ENCODE data around the gene PADI4.
"Not testable (repeated sequence)": the region's sequence is repeated elsewhere in the genome, so short reads cannot be mapped to it uniquely, and the experiment has no call there.

The PADI4 gene

GRCh38 chr1:17329610-17330009 lies 21.6 kb downstream of the PADI4 start:
- no peak overlapping the region for H3K27ac ChIP-seq (ENCODE audit: insufficient read depth, low read length, poor library complexity, severe bottlenecking)
- H3K4me1 ChIP-seq (ENCODE audit: control insufficient read depth, insufficient read depth, low read length, poor library complexity, severe bottlenecking) = no peaks in the 10 kb centered on the region
- H3K9me3 ChIP-seq (ENCODE audit: control insufficient read depth, low read length) = no peaks in the 10 kb centered on the region
- no peak overlapping the region for H3K4me3 ChIP-seq (ENCODE audit: insufficient read depth, low read depth, low read length, poor library complexity, severe bottlenecking)
- DNase-seq = no peak
- no peaks in the 10 kb centered on the region for H3K27me3 ChIP-seq (replicated peaks; ENCODE audit: control insufficient read depth, insufficient read depth, low read length, poor library complexity, severe bottlenecking)
- H3K36me3 ChIP-seq (ENCODE audit: control insufficient read depth, insufficient read depth, low read length) = no peaks in the 10 kb centered on the region

DNA sequence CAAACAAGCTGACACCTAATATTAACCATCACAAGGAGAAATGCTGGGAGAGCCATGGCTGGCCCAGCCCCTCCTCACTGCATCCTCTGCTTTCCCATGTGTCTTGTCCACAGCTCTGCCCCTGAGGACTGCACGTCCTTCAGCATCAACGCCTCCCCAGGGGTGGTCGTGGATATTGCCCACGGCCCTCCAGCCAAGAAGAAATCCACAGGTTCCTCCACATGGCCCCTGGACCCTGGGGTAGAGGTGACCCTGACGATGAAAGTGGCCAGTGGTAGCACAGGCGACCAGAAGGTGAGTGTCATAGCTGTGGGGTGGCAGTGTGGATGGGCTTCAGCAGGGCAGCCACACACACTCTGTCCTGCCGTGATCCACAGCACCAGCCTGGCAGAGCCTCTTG lies 22.9 kb downstream of the PADI4 start:
- H3K36me3 ChIP-seq (ENCODE audit: control insufficient read depth, insufficient read depth, low read length) = no peaks in the 10 kb centered on the region
- no peaks in the 10 kb centered on the region for H3K4me1 ChIP-seq (ENCODE audit: control insufficient read depth, insufficient read depth, low read length, poor library complexity, severe bottlenecking)
- no peak overlapping the region for H3K4me3 ChIP-seq (ENCODE audit: insufficient read depth, low read depth, low read length, poor library complexity, severe bottlenecking)
- DNase-seq = no peak
- no peaks in the 10 kb centered on the region for H3K9me3 ChIP-seq (ENCODE audit: control insufficient read depth, low read length)
- H3K27me3 ChIP-seq (replicated peaks; ENCODE audit: control insufficient read depth, insufficient read depth, low read length, poor library complexity, severe bottlenecking) = no peaks in the 10 kb centered on the region
- H3K27ac ChIP-seq (ENCODE audit: insufficient read depth, low read length, poor library complexity, severe bottlenecking) = no peak overlapping the region

DNA sequence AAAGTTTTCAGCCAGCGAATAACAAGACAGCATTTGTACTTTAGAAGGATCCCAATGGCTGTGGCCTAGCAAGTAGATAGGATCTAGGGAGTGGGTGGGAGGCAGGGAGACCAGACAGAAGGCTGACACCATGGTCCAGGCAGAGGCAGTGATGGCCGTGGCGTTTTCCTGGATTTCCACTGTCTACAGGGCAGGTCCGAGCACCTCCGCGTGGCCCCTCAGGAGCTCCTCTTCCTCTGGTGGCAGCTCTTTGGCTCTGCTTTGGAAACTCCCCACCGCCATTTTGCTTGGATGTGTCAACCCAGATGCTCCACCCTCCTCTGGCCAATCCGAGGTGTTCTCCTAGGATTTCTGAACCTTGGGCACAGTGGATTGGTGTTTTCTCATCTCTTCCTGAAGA lies 25.1 kb downstream of the PADI4 start:
- Histone ChIP-seq H3K27ac (ENCODE audit: insufficient read depth, low read length, poor library complexity, severe bottlenecking) (no peak overlapping the region), H3K4me1 (ENCODE audit: control insufficient read depth, insufficient read depth, low read length, poor library complexity, severe bottlenecking) (no peaks in the 10 kb centered on the region), H3K9me3 (ENCODE audit: control insufficient read depth, low read length) (no peaks in the 10 kb centered on the region), H3K36me3 (ENCODE audit: control insufficient read depth, insufficient read depth, low read length) (no peaks in the 10 kb centered on the region), H3K4me3 (ENCODE audit: insufficient read depth, low read depth, low read length, poor library complexity, severe bottlenecking) (no peak overlapping the region), H3K27me3 (replicated peaks; ENCODE audit: control insufficient read depth, insufficient read depth, low read length, poor library complexity, severe bottlenecking) (peaks cover 3% of the 10 kb centered on the region)
- no peak for DNase-seq

DNA sequence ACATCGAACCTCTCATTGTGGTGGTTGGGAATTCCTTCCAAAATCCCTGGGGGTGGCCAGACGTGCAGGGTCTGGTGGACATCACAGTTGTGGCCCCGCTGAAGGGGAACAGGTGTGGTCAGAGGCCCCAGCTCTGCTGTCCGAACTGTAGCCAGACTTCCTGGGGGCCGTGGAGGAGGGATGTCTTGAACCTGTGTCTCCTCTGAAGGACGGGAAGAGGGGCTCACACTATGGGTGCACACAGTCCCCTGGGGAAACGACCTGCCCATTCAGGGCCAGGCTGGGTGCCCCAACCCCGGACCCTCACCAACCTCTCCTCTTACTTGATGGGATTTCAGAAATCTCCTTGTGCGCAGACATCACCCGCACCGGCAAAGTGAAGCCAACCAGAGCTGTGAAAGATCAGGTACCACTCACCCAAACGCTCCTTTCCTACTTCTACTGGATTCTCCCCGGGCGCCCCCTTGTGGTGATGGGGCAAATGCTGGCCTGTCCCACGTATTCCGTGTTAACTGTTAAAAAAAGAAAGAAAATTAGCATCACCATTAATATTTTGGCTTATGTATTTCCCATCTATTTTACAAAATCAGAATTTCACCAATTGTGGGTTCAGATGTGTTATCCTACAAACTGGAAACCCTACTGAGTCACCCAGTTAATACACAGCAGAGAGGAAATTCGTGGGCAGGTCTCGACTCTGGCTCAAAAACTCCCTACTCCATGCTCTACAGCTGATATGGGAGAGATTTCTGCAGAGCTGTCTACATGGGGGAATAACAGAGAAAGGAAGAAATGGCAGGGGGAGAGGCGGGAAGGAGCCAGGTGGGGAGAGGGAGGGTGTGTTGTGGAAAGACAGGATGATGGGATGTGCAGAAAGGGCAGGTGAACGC lies 28.1 kb downstream of the PADI4 start:
- Histone ChIP-seq H3K4me3 (ENCODE audit: insufficient read depth, low read depth, low read length, poor library complexity, severe bottlenecking) (no peak overlapping the region), H3K4me1 (ENCODE audit: control insufficient read depth, insufficient read depth, low read length, poor library complexity, severe bottlenecking) (no peaks in the 10 kb centered on the region), H3K27me3 (replicated peaks; ENCODE audit: control insufficient read depth, insufficient read depth, low read length, poor library complexity, severe bottlenecking) (peaks cover 3% of the 10 kb centered on the region), H3K9me3 (ENCODE audit: control insufficient read depth, low read length) (no peaks in the 10 kb centered on the region), H3K27ac (ENCODE audit: insufficient read depth, low read length, poor library complexity, severe bottlenecking) (no peak overlapping the region), H3K36me3 (ENCODE audit: control insufficient read depth, insufficient read depth, low read length) (no peaks in the 10 kb centered on the region)
- DNase-seq = peak in 2 of 3 donors; percentile 23 to 24

DNA sequence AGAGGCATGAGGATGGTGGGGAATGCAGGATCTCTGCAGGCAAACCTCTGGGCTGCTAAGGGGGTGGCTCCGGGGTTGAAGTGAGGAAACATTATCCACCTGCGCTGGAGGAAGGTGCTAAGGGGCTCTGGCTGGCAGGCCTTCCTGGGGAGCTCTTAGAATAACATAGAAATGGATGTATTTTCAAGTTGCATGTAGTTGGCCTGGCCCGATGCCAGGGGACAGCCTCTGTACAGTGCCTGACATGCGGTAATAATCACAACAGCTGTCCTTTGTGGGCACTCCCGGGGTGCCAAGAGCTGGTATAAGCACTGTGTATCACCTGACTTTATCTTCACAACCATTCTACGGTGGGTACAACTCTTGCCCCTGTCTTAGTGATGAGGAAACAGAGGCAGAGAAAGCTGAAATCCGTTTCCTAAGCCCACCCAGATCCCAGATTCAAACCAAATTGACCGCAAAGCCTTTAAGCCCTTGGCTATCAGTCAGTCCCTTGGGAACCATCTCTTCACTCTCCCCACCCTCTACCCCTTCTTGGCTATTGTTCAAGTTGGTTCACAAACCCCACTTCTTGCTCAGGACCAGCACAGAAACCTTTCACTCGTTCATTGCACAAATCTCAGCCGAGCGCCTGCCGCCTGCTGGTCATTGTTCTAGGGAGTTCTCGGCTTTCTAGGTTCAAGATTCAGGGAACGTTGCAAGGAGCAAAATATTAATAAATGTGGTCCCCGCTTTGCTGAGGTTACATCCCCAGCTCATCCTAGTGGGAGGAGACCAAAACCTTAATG lies 30.9 kb downstream of the PADI4 start:
- Histone ChIP-seq H3K27ac (ENCODE audit: insufficient read depth, low read length, poor library complexity, severe bottlenecking) (no peak overlapping the region), H3K4me3 (ENCODE audit: insufficient read depth, low read depth, low read length, poor library complexity, severe bottlenecking) (no peak overlapping the region), H3K9me3 (ENCODE audit: control insufficient read depth, low read length) (no peaks in the 10 kb centered on the region), H3K4me1 (ENCODE audit: control insufficient read depth, insufficient read depth, low read length, poor library complexity, severe bottlenecking) (no peaks in the 10 kb centered on the region), H3K36me3 (ENCODE audit: control insufficient read depth, insufficient read depth, low read length) (no peaks in the 10 kb centered on the region), H3K27me3 (replicated peaks; ENCODE audit: control insufficient read depth, insufficient read depth, low read length, poor library complexity, severe bottlenecking) (peaks cover 3% of the 10 kb centered on the region)
- no peak for DNase-seq

DNA sequence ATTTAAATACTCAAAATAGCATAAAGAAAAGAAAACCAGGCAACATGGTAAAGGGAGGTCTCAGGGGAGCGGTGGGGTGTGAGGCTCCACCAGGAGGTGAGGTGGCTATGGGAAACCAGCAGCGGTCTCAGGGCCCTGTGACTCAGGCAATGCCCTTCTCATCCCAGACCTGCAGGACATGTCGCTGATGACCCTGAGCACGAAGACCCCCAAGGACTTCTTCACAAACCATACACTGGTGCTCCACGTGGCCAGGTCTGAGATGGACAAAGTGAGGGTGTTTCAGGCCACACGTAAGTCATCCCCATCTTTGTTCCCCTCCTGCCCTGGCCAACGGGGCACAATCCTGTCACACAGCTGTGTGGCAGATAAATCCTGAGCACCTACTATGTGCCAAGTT lies 31.5 kb downstream of the PADI4 start:
- no peak for DNase-seq
- Histone ChIP-seq H3K9me3 (ENCODE audit: control insufficient read depth, low read length) (no peaks in the 10 kb centered on the region), H3K4me1 (ENCODE audit: control insufficient read depth, insufficient read depth, low read length, poor library complexity, severe bottlenecking) (no peaks in the 10 kb centered on the region), H3K27me3 (replicated peaks; ENCODE audit: control insufficient read depth, insufficient read depth, low read length, poor library complexity, severe bottlenecking) (peaks cover 3% of the 10 kb centered on the region), H3K36me3 (ENCODE audit: control insufficient read depth, insufficient read depth, low read length) (no peaks in the 10 kb centered on the region), H3K4me3 (ENCODE audit: insufficient read depth, low read depth, low read length, poor library complexity, severe bottlenecking) (no peak overlapping the region), H3K27ac (ENCODE audit: insufficient read depth, low read length, poor library complexity, severe bottlenecking) (no peak overlapping the region)

- Histone ChIP-seq H3K27me3 (replicated peaks; ENCODE audit: control insufficient read depth, insufficient read depth, low read length, poor library complexity, severe bottlenecking) (peaks cover 3% of the 10 kb centered on the region), H3K36me3 (ENCODE audit: control insufficient read depth, insufficient read depth, low read length) (no peaks in the 10 kb centered on the region), H3K9me3 (ENCODE audit: control insufficient read depth, low read length) (no peaks in the 10 kb centered on the region), H3K27ac (ENCODE audit: insufficient read depth, low read length, poor library complexity, severe bottlenecking) (no peak overlapping the region), H3K4me3 (ENCODE audit: insufficient read depth, low read depth, low read length, poor library complexity, severe bottlenecking) (no peak overlapping the region), H3K4me1 (ENCODE audit: control insufficient read depth, insufficient read depth, low read length, poor library complexity, severe bottlenecking) (no peaks in the 10 kb centered on the region)
- no peak for DNase-seq
Observed at GRCh38 chr1:17340358-17340757, 32.4 kb downstream of the PADI4 start.

- Histone ChIP-seq H3K9me3 (ENCODE audit: control insufficient read depth, low read length) (no peaks in the 10 kb centered on the region), H3K4me1 (ENCODE audit: control insufficient read depth, insufficient read depth, low read length, poor library complexity, severe bottlenecking) (no peaks in the 10 kb centered on the region), H3K4me3 (ENCODE audit: insufficient read depth, low read depth, low read length, poor library complexity, severe bottlenecking) (no peak overlapping the region), H3K27me3 (replicated peaks; ENCODE audit: control insufficient read depth, insufficient read depth, low read length, poor library complexity, severe bottlenecking) (no peaks in the 10 kb centered on the region), H3K27ac (ENCODE audit: insufficient read depth, low read length, poor library complexity, severe bottlenecking) (no peak overlapping the region), H3K36me3 (ENCODE audit: control insufficient read depth, insufficient read depth, low read length) (no peaks in the 10 kb centered on the region)
- DNase-seq = no peak
Observed at GRCh38 chr1:17342014-17342441, 34.0 kb downstream of the PADI4 start.

GRCh38 chr1:17345506-17345905 lies 37.5 kb downstream of the PADI4 start:
- H3K36me3 ChIP-seq (ENCODE audit: control insufficient read depth, insufficient read depth, low read length); H3K4me3 ChIP-seq (ENCODE audit: insufficient read depth, low read depth, low read length, poor library complexity, severe bottlenecking); H3K27me3 ChIP-seq (replicated peaks; ENCODE audit: control insufficient read depth, insufficient read depth, low read length, poor library complexity, severe bottlenecking); H3K27ac ChIP-seq (ENCODE audit: insufficient read depth, low read length, poor library complexity, severe bottlenecking); H3K9me3 ChIP-seq (ENCODE audit: control insufficient read depth, low read length); DNase-seq; H3K4me1 ChIP-seq (ENCODE audit: control insufficient read depth, insufficient read depth, low read length, poor library complexity, severe bottlenecking): not testable (repeated sequence)
